Urothelium cell line (cell line): ENCODE results near the gene LEP.
"Not testable (repeated sequence)": the region's sequence is repeated elsewhere in the genome, so short reads cannot be mapped to it uniquely, and the experiment has no call there.

ENCODE experiments used
- DNase-seq: peaks from one replicate; pipeline ENCODE4 v3.0.0; 2011; ENCODE audit warnings: low spot score, mixed read lengths
- FAIRE-seq: peaks from 2 replicates; lab custom pipeline; 2011; peaks lifted over from hg19 to GRCh38; lab: Jason Lieb, UNC

LEP gene

DNA sequence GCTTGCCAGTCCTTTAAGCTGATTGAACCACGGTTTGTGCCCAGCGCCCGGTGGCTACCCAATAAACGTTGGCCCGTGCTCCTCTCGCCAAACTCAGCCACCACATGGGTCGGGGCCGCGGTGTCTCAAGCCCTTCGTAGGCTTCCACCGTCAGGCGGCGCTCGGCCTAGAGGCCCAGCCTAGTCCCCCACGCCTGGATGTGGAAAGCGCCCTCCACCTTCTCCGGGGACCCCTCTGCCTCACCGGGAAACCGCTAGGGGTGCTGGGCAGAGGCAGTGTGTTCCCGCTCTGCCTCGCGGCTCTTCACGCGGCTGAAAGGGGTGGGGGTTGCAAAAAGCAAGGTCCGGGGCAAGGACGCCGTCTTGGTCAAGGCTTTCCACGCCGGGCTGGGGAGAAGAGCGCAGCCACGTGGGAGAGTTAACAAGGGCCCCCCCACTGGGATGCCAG, 29.8 kb downstream of the LEP start:
- FAIRE-seq (no peak), DNase-seq (no peak)

DNA sequence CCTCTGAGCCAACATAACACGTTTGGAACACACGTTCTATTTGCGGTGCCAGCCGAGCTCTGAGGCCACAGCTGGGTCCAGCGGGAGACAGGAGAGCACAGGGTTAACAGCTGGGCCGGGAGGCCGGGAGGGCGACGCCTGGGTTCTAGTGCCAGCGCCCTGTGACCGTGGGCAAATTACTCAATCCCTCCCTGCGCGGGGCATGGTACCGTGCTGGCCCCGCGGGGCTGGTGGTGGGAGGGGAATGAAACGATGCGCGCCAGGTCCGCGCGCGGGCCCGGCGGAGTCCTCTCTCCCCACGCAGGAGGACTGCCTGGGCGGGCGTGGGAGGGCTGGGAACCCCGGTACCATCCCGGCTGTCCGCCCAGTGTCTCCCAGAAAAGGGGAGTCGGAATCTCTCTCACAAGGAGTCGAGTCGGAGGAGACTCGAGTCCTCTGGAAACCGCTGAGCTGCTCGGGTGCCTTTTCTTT, 30.4 kb downstream of the LEP start:
- FAIRE-seq (no peak), DNase-seq (no peak)

DNA sequence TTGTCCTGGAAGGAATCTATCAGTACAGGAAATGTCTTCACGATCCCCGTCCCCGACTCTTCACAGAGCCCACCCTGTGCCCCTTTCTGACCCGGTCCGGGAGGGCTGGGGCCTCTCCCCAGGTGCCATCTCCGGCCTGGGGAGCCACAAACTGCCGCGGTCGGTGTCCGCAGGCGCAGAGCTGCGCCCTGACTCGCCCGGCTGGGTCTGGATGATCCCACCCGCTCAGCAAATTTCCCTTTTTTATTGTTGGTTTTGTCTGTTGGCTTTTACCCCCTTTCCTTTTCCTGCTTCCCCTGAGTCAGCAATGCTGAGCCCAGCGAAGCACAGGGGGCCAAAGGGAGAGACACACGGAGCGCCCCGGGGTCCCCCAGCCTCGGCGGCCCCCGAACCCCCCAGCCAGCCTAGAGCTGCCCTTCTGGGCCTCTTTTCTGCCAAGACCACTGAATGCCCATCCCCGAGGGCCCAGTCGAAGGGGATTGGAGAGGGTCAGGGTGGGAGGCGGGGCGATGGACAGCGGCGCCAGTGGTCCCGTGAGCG, 30.9 kb downstream of the LEP start:
- FAIRE-seq (no peak), DNase-seq (no peak)

DNA sequence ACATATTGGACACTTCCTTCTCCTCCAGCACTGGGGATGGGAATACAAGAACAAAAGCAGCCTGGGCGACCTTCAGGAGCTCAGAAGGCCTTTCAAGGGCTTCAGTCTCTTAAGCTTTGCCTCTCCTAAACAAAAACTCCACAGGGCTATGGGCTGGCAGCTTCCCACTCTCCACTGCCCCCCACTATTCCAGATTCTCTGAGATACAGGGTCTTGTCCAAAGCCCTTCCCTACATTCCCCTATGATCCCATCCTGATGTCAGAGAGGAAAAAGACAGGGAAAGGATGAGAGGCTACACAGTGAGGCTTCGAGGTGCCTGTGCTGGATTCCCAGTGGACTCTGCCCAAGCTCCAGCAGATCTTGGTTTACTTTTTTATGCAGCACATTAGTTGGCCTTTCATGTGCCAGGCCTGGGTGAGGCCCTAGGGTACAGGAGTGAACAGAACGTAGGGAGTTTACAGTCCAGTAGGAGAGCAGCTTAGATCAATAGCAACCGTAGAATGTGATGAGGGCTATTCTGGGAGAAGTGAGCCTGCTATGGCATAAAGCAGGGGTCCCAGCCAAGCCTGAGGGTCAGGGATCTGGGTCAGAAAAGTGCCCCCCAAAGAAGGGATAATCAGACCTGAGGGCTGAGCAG, 33.3 kb downstream of the LEP start:
- FAIRE-seq: no peak
- DNase-seq: no peak

- DNase-seq: no peak
- FAIRE-seq: no peak
Observed at GRCh38 chr7:128274884-128275603, 34.0 kb downstream of the LEP start.

- FAIRE-seq: no peak
- DNase-seq: no peak
Observed at GRCh38 chr7:128275681-128276080, 34.6 kb downstream of the LEP start.

- FAIRE-seq (no peak), DNase-seq (no peak)
Observed at GRCh38 chr7:128278366-128278765, 37.3 kb downstream of the LEP start.

DNA sequence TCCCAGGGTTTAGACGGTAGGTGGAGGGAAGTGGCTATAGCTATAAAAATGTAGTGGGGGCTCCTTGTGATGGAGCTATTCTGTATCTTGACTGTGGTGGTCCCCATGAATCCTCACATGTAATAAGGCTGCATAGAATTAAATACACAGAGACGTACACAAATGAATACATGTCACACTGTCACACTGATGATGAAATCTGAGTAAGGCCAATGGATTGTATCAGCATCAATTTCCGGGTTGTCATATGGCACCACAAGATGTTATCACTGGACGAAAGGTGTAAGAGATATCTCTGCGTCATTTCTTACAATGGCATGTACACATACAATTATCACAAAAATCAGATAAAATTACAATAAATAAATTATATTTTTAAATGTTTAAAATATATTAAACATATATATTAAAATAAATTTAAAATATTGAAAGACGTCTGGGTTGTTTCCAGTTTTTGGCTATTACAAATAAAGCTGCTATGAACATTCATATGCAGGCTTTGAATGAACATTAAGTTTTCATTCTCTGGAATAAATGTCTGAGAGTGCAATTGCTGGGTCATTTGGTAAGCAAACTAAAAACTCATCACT, 38.1 kb downstream of the LEP start:
- DNase-seq: no peak
- FAIRE-seq: no peak

DNA sequence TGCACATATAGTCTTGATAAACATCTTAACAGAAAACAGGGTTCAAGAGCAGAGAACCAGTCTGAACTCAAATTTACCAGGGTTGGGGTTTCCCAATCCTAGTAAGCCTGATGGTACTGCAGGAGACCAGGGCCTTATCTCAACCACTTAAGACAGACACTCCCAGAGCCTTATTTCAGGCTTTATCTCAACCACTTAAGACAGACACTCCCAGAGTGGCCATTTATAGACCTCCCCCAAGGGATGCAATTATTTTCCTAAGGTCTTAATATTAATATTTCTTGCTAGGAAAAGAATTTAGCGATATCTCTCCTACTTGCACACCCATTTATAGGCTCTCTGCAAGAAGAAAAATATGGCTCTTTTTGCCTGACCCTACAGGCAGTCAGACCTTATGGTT, 39.4 kb downstream of the LEP start:
- DNase-seq, FAIRE-seq: not testable (repeated sequence)

DNA sequence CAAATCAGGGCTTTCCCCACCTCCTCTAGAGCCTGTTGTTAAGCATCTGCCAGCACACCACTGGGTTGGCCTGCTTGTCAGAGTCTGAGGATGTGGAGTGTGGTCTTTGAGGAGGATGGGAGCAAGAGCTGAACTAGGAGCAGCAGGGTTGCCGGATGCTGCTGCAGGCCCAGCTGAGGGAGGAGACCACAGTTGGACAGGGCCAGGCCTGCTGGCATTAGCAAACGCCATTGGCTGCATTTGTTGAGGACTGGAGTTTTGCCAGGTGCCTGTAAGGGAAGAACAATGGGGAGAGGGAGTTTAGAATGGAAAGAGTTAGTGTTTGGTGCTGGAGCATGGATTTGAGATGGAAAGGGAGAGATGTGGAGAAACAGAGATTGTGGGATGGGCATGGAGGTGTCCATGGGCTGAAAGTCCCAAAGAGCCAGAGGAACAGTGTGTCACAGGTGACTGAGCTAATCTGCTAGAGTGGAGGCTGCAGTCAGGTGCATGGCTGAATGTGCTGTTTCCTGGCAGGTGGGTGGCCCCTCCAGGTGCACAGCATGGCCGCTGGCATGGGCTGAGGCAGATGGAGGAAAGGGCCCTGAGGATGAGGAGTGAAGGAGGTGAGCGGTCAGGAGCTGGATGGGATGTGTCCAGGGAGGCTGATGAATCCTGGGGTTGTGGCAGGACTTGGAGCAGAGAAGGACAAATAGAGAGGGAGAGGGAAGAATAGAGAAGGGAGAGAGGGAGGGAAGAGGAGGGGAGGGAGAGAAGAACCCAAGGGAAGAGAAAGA, 40.7 kb downstream of the LEP start:
- FAIRE-seq (no peak), DNase-seq (no peak)

DNA sequence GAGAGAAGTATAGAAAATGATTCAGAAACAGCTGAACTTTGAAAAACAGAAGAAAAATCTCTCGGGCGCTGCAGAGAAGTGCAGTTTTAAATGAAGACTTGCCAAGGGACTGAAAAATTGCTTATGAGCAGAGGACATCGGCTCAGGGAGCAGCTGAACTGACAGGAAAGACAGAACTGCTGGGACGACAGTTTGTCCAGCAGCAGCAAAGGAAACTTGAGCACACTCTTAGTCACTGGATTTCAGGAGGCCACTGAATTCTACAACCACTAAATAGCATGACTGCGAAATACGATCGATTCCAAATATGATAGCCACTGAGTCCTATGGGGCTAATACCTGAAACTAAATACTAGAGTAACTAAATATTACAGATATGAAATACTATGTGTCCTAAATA, 43.0 kb downstream of the LEP start:
- DNase-seq (no peak), FAIRE-seq (no peak)

GRCh38 chr7:128287556-128287955, 46.5 kb downstream of the LEP start:
- DNase-seq: no peak
- no peak for FAIRE-seq

- not testable (repeated sequence) for DNase-seq
Observed at GRCh38 chr7:128298004-128298403, 56.9 kb downstream of the LEP start.

GRCh38 chr7:128299109-128299607, 58.1 kb downstream of the LEP start:
- FAIRE-seq (no peak), DNase-seq (no peak)

More at GRCh38 chr7:128298004-128298403, 56.9 kb downstream of the LEP start:
- FAIRE-seq: not testable (repeated sequence)

GRCh38 chr7:128302139-128302538, 61.1 kb downstream of the LEP start:
- DNase-seq (no peak), FAIRE-seq (no peak)

GRCh38 chr7:128303133-128303532, 62.1 kb downstream of the LEP start:
- no peak for DNase-seq
- FAIRE-seq: no peak

GRCh38 chr7:128303643-128304042, 62.6 kb downstream of the LEP start:
- FAIRE-seq: no peak
- DNase-seq: no peak

GRCh38 chr7:128304212-128304611, 63.1 kb downstream of the LEP start:
- DNase-seq (no peak), FAIRE-seq (no peak)

GRCh38 chr7:128307061-128307460, 66.0 kb downstream of the LEP start:
- DNase-seq (no peak), FAIRE-seq (no peak)
